HG02610 (cell line): ENCODE data around the gene PDE4D.
"Not testable (repeated sequence)": the region's sequence is repeated elsewhere in the genome, so short reads cannot be mapped to it uniquely, and the experiment has no call there.

ENCODE experiments used
- ATAC-seq: cut with Tn5 transposase; IDR thresholded peaks from one replicate; pipeline ENCODE4 v1.9.1; 2021; ENCODE audit warnings: mild to moderate bottlenecking, moderate library complexity; ENCODE audit not compliant: unreplicated experiment

The PDE4D gene

DNA sequence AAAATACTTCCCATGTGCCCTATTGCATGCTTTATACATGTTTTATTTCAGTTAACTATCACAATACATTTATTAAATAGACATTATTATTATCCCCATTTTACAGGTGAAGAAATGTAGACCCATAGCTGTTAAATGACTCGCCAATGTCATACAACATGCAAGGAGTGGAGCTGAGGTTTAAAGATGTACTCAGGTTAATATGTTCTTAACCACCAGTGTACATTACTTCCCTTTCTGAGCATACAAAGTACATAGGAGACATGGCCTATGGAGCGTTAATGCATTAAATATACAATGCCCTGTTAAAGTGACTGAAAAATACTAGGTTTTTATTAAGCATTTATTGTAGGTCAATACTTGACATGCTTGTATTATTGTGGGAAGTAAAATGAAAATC lies 407.0 kb downstream of the PDE4D start:
- ATAC-seq: no peak

DNA sequence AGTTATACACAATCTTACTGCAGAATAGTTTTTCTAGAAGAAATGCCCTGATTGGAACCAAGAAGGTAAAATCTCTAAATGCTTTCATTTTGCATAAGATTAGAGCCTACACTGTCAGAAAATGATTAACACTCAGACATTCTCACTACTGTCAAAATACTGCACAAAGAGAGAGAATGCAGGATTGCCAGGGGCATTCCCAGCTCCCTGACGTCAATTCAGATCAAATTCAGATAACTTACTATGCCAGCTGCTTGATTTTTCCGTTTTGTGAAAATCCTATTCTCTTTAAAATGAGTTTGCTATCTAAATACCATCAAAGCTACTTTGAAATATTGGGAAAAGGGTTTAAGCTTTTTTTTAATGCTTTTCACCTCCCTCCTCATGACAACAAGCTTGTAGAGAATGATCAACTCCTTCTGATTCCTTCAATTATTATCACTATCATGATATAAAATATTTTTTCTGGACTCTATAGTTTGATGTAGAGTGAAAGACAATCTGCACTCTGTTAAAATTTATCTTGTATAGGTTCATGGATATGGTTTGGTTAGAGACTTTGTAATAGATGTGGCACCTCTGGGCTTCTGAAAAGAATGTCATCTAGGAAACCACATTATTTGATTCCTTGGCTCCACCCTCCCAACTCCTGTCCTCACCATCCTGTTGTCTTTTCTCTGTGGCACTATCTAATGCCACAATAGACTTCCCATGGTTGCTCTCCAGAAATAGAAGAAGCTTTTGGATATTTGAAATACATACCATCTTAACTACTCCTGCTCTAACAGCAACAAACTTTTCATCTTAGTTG lies 407.7 kb downstream of the PDE4D start:
- no peak for ATAC-seq

DNA sequence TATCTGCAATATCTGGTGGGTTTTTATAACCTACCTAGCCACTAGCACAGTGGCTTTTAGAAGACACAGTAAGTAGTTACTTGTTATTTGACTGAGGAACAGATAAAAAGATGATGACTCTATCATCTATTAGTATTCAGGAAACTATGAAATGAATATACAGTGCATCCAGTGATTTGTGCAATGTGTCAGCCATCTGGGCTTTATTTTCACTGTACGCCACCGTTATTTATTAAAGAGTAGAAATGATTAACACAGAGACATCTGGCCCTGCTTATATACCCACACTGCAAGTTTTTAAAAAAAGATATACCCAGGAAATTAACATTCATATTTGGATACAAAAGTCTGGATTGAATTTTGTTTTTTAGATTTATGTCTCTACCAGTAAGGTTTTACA lies 408.4 kb downstream of the PDE4D start:
- no peak for ATAC-seq

DNA sequence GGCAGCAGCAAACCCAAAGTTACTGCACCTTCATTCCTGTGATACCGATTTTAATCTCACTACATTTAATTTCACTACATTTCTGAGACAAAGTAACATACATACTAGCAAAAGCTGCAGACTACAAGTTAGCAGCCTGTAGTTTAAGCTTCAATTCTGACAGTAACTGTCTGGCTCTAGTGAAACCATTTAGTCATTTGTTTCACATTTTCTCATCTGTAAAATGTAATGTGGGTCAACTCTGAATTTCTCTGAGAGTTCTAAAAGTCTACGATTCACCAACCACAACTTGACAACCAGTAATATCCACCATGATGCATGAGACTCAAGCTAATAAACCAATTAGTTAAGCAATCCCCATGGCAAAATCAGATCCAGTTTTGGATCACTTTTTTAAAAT lies 408.9 kb downstream of the PDE4D start:
- no peak for ATAC-seq

DNA sequence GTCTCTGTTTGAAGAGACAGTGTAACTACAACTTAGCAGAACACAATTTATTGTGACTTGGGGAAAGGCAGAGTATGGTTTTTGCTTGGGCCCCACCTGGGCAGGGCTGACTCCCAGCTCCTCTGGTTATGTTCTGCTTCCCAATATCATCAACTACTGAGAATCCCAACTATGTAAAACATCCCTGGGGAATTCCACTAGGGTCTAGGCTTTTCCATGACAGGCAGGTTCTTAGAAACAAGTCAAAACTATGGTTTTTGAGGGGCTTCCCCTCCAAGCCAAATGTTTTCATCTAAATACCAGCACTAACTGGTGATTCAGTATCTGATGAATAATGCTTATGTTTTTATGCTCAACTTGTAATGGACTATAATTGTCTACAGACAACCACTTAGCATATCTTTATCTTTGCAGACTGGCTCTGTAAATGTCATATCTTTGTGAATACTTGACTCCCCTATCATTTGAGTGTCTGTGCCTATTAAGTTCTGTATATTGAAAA lies 409.5 kb downstream of the PDE4D start:
- ATAC-seq: no peak

DNA sequence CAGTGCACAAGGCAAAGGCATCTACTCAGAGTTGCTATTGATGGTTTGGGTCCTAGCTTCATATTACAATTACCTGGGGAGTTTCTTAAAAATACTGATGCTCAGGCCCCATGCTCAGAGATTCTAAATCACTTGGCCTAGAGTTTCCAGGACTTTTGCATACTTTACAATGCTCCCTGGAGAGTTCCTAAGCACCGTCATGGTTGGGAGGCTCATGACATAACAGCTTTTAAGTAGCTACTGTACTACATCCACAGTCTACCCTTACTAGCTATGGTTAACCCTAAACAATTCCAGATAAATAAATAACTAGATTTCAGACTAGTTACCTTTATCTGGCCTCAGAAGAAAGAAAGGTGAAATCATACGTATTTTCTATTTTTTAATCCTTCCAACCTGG lies 414.4 kb downstream of the PDE4D start:
- no peak for ATAC-seq

DNA sequence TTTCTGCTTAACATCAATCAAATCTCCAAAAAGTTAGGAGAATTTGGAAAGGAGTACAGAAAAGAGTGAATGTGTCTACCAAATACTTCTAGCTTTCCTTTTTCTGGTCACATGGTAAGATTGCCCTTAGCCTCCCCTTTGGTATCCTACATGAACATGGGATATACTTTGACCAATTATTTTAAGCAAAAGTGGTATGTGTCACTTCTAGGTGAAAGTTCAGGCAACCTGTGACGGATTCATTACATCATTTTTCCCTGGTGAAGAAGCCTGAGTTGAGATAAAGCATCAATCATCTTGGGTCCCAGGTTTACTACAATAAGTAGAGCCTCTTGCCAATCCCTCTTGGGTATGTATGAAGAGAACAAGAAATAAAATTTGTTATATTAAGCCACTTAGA lies 419.2 kb downstream of the PDE4D start:
- no peak for ATAC-seq

DNA sequence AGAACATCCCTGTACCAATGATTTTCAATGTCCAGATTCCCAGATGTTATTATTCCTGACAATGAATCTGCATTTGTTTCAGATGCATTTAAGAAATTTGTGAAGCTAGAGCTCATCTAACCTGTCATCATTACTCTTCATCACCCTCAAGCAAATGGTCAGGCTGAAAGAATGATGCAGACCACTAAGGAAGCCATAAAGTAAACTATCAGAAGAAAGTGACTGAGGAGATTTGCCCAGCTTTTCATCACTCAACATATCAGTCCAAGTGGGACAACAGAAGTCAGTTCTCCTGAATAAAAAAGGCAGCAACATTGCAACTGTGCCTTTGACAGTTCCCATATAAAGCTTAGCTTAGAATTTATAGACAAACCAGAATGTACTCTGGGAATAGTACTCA lies 419.9 kb downstream of the PDE4D start:
- ATAC-seq: no peak

DNA sequence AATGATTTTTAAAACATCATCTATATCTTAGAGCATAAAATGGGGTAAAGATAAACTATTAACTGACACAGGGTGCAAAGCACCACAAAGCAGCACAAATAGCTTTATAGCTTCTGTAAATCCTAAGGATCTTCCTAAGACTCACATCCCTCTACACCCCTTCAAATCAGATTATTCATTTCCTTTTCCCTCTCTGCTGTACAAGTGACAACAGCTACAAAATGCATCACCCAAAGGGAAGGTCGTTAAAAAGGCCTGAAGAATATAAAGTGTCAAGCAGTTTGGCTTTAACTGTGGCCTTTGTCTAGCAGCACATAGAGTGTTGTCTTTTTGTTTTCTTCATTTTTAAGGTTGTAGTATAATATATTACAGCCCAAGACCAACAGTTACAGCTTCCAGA lies 422.1 kb downstream of the PDE4D start:
- no peak for ATAC-seq

DNA sequence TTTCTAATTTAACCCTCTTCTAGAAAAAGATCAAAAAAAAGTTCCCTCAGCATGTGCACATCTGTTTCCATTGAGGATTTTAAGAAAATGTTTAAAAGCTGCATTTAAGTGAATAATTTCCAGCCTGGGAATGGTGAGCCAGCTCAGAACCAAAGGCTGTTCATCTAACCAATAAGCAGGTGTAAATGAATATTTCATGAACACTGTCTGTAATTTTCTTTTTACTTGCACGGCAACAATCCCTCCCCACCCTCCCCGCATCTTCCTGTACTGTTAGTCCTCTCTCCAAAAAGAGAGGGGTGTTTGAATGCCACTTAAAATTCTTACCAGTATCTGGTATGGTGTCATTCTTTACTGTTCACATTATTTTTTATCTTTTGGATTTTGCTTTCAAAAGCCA lies 425.6 kb downstream of the PDE4D start:
- ATAC-seq: no peak

DNA sequence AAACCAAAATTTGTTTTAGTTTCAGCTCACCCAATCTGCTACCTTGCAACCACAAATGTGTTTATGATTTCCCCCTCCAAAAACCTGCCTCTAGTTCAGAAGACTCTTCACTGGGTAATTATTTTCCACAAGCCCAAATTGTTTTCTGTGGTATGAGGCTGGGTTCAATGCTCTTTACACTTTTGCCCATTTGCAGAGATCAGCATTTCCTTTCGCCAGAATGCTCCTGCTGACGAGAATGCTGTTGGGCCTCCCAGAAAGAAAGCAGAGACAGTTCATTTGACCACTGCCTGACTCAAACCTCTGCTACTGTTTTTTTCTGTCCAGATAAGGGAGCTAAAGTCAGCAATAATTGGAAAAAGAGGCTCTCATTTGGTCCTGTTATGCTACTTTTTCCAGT lies 427.3 kb downstream of the PDE4D start:
- no peak for ATAC-seq

DNA sequence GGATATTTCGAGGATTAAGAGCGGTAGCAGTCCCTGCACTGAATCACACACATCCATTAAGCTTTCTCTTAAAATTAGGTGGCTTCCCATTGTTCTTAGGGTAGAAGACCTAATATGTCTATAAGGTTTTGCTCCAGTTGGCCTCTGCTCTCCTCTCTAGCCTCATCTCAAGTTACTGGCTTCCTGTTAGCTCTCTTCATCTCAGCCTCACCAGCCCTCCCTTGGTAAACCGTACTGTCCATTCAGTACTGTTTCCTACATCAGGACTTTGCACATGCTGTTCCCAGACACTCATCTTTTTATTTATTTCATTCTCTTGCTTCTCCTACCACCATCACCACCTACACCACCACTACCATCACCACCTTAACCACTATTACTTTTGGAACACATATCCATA lies 428.6 kb downstream of the PDE4D start:
- ATAC-seq: no peak

DNA sequence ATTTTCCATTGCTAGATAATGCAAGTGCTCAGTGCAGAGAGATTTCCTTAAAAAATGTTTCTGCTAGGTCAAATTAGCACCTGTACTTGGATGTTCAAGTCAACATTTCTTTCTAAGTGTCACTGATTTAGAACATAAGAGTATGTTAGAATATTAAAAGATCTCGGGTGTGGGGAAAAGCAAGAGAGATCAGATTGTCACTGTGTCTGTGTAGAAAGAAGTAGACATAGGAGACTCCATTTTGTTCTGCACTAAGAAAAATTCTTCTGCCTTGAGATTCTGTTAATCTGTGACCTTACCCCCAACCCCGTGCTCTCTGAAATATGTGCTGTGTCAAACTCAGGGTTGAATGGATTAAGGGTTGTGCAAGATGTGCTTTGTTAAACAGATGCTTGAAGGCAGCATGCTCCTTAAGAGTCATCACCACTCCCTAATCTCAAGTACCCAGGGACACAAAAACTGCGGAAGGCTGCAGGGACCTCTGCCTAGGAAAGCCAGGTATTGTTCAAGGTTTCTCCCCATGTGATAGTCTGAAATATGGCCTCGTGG lies 429.8 kb downstream of the PDE4D start:
- not testable (repeated sequence) for ATAC-seq

DNA sequence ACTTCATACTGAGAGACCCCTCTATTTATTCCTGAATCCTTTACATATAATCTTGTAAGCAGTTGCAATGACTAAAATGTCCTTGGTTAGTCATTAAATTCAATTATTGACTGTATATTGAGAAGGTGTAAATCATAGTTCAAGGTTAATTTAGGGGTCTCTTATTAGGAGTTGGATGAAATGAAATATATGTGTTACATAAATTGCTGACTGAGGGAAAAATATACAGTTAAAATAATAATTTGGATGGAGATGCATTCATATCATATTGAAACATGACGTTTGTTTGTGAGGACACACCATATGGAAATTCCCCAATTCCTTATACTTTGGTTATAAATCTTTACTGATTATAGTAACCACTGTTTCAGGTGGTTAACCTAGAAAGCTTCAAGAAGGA lies 430.6 kb downstream of the PDE4D start:
- ATAC-seq: no peak

DNA sequence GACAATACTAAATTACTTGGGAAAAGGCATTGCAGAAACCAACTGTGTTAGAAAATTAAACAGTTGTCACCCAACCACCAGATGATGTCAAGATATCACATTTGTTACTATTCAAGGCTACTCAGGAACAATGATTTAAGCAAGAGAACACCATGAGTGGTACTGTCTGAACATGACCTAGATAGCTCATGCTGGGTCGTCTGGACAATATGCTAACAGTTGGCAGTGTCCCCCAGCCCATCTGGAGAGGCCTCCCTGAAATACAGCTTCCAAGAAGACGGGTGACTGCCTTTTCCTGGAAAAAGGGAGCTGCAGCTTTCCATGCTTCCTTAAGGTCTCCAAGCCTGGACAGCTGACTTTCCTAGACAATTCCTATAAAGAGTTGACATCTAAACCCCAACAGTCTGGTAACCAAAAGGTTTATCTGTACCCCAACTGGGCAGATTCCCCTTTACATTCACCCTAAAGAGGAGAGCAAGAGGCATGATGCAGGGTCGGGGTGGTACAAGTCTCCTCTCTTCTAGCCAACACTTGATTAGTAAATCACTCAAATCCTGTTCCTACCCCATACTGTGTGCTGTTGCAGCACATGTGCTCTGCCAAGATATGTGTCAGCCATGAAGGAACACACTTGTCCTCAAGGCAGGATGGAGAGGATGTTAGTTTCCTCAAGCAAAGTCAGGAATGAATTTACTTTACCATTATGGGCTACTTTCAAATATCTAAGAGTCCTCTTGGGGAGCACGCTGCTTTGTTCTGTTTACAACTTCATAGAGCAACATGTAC lies 433.0 kb downstream of the PDE4D start:
- no peak for ATAC-seq

DNA sequence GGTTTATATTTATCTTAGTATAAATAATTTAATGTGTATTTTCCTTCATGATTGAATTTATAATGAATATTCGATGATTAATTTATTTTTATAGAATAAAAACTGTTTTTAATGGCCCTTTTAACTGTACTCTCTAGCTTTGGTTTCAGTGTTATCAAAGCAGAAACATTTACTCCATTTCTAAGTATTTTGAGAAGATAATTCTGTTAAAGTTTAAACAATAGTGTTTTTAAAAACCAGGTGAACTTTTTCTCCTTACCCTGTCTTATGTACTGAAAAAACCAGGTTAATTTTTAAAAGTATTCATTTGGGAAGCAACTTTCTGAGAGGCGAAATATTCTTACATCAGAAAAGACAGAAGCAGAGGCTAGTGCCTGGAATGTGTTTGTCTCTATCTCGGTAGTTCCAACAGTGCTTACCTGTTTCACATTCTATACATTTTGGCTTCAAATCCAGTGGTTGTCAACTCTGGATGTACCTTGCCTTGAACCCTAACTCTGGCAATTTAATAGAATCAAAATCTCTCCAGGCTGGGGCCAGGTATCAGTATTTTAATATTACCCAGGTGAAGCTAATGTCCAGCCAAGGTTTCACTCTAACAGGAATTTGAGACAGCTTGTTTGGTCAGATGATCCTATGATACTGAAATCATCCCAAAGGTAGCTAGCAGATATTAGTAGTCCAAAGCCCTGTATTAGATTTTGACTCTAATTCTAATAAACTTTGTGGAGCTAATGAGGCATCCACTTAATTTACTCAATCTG lies 434.4 kb downstream of the PDE4D start:
- no peak for ATAC-seq

DNA sequence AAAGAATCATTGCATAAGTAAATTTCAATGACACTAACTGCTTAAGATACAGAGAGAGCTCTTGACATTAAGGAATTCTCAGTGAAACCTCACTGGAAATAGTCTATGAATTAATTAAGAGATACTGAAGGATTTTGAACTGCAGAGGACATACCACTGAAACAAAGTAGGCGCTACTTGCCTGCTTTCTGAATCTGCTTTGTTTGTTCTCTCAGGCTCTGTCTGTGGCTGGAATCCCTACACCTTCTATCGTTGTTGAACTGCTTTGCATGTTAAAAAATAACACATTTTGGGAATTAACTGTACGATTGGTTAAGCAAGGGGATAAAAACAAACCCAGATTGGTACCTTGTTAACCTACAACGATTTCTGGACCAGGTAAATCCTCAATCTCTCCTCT lies 435.2 kb downstream of the PDE4D start:
- no peak for ATAC-seq

DNA sequence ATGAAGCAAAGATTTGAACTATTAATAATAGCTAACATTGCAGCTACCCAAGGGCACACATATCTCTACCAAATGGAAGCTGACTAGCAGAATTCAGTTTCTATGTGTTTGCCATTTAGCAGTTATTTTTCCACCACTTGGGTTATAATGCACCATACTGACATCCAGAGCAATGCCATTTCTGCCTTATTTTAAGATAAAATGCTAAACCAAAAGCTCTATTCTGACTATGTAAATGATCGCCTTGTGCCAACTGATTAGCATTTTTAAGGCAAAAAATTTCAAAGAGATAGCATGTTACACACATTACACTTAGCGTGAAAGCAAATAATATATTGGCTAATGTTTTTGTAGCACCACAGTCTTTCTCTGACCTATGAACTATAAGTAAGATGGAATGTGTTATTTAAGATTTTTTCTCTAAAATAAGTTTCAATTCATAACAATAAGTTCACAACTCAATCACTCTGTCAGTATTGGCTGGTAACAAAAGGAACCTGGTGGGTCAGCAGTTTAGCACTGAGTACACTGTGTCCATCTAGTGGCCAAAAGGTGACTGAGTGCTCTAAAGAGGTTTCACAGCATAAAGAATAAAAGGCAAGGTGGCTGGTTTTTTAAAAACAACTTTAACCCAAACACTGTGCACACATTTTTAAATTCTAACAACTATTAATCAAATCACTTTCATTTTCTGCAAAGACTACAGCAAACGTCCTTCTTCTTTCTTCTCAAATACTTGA lies 443.5 kb downstream of the PDE4D start:
- ATAC-seq: no peak

DNA sequence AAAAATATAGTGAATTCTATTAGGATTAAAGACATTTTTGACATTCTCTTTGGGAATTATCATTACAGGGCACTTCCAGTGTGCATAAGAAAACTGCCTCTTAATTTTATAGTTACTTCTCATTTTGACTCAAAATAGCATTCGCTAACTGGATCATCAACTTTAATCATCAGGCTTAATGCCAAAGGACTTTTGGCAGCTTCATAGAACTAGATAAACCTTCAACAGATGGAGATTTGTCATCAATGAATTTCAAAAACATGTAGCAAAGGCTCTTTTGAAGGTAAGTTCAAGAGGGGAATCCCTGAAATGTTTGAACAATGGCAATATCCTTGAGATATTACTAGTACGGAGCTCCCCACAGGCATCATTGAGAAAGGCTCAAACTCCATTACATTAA lies 447.2 kb downstream of the PDE4D start:
- ATAC-seq: no peak

DNA sequence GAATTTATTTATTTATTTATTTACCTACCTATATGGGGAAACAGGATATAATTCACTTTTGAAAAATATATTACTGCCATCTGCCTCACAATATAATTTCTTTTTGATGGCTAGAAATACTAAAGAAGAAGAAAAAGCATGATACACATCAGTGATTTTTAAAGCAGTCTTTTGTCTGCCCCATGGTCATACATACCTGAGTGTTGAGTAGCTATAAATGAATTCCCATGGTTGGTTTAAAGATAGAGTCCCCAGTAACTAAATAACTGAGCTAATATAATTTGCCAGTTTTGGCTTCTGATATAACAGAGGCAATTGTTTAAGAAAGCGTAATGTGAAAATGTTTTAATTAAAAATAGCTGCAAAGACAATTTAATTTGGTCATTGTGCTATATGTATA lies 447.8 kb downstream of the PDE4D start:
- no peak for ATAC-seq

DNA sequence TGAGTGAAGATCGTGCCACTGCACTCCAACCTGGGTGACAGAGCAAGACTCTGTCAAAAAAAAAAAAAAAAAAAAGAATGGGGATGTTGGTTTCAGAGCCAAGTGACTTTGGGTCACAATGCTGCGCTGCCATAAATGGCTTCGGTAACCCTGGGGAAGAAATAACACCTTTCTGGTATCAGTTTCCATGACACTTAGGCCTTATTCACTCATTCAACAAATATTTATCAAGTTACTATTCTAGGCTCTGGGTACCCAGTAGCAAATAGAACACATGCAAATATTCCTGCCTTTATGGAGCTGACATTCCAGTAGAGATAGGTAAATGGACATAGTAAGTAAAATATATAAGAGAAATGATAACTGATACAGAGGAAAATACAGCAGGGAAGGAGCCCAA lies 454.2 kb downstream of the PDE4D start:
- ATAC-seq: no peak
